Activated effector memory CD4-positive, alpha-beta T cell treated with Interleukin-2 at 50 U/mL for 16 hours (primary cell): ENCODE measurements around the gene HHLA2.

Experiments used
- DNase-seq: peaks from one replicate; pipeline ENCODE4 v3.0.0-alpha.2; 2020

HHLA2 gene

DNA sequence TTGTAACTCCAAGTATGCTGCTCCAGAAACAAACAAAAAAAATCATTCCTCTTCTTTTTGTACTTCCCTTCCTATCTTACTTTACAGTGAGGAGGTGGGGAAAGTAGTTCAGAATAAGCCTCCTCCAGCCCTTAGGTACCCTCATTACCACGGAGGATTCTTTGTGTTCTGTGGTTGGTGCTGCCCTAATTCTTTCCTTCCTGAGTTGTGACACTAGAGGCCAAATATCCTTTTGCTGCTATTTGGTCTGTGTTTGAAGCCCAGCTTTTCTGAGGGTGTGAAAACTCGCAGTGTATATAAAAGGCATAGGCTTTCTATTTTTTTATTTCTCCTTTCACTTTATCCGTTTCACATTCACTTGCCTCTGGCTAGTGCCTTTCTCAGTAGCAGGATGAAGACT is 98.2 kb downstream of the HHLA2 start:
- no peak for DNase-seq

DNA sequence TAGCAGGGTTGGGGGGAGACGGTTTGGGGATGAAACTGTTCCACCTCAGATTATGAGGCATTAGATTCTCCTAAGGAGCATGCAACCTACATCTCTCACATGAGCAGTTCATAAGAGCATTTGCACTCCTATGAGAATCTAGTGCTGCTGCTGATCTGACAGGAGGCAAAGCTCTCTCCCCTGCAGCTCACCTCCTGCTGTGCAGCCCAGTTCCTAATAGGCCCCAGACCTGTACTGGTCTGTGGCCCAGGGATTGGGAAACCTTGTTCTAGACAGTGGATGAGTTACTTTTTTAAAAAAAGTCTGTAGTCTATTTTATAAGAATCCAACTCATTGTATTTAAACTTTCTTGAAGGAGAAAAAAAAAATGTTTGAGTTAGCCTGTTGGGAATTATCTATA is 100.0 kb downstream of the HHLA2 start:
- DNase-seq = no peak

DNA sequence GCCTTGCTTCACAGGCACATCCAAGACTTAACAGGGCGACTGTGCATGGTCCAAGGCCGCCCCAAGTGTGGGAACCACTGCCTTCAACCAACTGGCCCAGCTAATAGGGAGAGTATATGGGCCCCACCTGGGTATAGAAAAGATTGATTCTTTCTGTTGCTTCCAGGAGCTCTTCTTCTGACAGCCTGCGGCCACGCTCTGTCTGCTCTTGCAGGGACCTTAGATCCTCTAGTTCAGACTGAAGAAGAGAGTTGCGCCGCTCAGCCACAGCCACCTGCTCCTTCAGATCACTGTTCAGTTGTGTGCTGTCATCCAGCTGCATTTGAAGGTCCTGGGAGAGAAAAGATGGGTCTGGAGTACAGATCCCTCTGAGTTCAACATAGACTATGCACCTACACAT is 102.2 kb downstream of the HHLA2 start:
- no peak for DNase-seq

DNA sequence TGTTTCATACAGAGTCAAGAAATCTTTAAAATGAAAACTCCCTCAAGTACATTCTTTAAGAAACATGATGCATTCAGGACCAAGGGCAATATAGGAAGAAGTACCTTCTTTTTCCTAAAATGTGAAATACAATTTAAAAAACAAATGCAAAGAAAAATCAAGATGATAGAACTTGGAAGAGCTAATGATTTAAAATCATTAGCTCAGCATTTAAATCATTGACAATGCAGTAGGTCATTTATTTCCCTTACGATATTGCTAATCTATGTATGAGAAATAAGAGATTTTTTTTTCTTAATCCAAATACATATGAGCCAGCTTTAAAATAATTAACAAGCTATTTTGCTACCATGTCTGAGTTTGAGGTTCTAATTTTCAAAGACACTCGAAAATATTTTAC is 105.5 kb downstream of the HHLA2 start:
- no peak for DNase-seq

DNA sequence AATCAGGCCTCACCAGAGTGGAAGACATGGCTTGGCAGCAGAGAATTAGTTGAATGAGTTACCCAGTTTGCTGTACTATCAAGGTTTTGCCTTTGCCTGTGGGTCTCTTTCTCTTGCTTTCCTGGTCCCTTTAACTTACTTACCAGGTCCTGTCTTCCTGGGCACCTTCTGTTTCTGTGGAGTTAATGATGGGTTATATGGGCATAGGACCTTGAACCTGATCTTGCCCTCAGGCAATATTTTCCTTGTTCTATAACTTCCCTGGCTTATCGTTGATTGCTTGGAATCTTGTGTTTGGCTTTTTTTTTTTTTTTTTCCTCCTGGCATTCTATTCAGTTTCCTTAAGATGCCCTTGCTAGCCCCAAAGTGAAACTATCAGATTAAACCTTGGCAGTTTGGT is 106.8 kb downstream of the HHLA2 start:
- DNase-seq = no peak

DNA sequence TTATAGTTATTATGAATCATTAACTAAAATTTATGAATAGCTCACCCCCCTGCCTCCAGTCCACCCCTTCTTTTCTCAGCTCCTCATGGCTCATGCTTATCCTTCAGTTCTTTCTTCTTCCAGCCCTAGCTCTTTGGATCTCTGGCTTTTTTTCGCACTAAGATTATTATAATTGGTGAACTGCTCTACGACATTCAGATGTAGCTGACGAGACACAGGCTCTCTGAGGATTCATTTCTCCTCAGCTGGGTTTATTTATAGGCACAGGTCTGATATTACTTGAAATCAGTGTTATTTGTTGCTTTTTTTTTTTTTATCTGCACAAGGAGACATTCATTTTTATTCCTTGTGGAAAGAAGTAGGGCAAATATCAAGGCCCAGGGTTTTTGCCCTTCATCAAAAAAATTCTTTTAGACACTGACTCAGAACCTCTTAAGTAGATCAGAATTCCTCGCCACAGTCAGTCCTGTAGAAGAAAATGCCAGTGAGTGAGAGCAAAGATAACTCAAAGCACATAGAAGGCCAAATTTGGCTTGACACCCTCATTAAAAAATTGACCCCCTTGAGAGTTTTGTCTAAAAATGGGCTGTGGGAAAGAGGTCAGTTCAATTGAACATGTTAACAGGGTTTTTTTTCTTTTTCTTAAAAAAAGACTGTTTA is 107.5 kb downstream of the HHLA2 start:
- no peak for DNase-seq

DNA sequence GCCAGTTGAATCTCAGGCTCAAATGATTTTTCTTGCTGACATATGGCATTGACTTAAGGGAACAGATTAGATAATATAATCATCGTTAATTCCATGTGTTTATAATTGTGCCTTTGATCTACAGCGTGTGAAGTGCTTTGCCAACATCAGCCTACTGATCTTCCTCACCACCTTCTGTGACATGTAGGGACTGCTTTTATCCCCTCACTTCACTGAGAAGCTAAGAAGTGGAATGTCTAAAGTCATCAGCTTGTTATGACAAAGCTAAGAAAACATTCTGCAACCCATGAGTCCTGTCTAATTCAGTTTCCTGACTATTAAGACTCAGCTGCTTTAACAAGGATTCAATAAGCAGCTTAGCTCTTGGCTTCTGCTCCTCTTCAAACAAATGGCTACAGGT is 108.0 kb downstream of the HHLA2 start:
- DNase-seq = no peak

DNA sequence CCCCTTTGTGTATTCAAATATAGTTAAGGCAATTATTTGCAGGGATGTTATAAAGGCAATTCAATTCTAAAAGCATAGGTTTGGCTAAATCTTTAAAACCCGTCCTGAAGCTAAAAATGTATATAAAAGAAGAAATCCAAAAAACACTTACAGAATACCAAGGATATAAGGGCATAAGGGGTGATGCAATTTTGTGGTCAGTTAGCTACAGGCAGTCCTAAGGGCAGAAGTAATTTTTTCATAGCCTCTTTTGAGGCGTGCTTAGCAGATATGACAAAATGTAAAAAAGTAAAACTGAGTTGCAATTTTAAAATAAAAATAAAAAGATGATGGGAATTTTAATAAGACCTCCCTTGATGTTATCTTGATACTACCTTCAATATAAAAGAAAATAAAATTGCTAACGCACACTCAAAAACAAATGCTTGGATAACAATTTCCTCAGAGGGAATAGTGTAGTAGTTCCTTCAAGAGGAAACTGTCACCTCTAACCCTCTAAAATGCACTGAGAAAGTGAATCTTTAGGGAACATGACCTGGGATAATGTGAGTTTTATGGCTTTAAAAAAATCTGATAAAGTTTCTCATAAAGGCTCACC is 109.8 kb downstream of the HHLA2 start:
- no peak for DNase-seq

DNA sequence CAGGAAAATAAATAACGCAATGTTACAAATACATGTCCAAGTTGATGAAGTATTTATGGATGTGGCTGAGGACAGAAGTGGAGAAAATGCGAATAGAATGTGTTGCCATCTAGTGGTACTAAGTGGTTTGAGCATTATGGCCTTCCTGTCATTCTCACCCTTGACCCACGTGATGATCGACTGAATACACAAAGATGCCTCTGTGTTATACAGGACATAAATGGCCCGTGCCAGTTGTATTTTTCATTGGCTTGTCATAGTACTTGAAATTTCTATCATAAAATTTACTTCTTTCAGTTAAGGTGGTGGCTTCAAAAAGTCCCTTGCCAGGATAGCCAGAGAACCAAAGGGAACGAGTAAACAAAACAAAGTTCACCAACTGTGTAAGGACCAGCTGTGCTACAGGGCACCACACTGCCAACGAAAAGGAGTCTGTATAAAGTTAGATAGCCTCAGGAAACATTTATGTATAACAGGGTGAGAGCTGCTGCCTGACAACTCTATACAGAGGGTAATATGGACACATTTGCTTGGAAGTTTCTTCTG is 110.4 kb downstream of the HHLA2 start:
- DNase-seq = no peak

DNA sequence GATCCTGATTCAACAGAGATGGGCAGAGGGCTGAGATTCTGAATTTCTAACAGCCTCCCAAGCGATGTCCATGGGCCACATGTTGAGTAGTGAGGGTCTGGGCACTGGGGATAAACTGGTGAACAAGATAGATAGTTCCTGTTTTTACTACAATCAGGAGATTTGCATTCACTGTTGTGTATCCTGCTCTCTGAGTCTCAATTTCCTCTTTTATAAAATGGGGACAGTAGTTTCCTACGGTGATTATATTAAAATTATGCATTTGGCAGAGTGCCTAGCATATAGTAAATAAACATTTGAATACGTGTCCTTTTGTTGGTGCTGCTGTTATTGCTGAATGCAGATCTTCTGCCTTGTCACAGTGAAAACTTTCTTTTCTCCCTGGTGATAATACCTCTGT is 111.5 kb downstream of the HHLA2 start:
- no peak for DNase-seq

DNA sequence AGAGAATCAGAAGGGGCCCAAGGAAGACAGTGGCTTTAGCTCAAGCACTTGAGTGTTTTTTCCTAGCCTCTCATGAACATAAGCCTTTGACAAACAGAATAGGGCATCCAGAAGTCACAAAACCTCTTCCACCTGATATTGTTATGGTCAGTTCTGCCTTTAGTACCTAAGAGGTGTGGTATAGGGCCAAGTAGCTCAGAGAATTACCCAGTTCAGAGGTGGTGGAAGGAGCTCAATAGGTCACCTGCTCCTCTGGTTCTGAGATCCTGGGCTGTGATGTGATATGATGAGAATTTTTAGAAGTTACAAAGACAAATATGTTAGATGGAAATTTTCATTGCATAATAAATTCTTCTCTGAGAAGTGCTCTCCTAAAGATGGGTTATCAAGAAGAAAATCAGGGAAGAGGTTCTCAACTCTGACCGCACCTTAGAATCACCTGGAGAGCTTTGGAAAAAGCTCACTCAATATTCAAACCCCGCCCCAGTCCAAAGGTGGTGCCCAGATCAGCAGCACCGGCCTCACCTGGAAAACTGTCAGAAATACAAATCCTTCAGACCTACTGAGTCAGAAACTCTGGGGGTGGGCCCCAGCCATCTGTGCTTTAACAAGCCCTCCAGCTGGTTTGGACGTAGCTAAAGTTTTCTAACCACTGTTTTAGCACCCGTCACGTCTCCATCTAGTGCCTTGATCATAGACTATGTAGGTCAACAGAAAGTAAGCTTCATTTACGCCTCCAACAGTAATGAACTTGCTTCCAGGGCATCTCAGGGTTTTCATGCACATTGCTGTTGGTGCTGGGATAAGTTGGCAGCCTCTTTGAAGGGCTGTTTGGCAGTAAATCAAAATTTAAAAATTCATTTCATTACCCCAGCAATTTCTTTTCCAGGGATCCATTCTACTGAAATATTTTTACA is 112.8 kb downstream of the HHLA2 start:
- DNase-seq = no peak

DNA sequence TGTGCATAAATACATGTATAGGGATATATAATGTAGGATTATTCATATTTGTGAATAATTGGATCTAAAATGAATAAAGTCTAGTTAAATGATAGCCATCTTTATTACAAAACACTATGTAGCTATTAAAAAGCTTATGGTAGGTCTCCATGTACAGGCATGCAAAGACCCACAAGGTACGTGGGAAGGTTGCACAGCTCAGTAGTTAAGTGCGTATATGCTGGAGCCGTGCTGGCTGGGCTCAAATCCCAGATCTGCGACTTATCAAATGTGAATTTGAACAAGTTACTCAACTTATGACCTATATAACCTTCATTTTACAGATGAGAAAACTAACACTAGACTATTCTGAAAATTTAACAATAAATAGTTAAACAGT is 113.4 kb downstream of the HHLA2 start:
- no peak for DNase-seq

DNA sequence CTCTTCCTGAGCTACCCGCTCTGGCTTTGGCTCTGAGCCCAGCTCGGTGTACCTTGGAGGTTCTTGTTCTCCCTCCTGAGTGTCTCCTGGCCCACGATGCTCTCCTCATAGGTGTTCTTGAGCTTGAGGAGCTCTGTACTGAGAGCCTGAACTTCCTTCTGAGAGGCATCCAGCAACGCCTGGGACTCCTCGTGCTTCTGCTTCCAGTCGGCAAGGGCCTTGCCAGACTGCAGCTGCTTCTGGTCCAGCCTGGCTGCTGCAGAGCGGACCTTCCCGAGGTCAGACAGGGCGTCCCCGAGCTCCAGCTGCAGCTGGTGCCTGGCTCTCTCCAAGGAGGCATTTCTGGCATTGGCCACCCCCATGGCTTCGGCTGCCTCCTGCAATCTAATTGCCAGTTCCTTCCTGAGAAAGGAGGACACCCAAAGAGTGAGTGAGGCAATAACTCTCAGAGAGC is 114.2 kb downstream of the HHLA2 start:
- DNase-seq = no peak

DNA sequence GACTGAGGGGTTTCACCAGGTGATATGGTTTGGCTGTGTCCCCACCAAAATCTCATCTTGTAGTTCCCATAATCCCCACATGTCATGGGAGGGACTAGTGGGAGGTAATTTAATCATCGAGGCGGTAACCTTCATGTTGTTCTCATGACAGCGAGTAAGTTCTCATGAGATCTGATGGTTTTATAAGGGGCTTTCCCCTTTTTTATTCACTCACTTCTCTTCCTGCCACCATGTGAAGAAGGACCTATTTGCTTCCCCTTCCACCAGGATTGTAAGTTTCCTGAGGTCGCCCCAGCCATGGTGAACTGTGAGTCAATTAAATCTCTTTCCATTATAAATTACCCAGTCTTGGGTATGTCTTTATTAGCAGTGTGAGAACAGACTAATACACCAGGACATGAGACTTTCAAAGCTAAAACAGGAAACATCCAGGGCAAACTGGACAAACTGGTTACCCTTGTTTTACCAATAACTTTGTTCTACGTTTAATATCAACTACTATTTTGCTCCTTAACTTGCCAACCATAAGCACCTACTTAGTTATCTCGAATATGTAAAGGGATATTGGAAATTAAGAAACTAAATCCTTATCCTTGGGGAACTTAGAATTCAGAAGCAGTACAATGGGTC is 115.9 kb downstream of the HHLA2 start:
- DNase-seq = no peak

DNA sequence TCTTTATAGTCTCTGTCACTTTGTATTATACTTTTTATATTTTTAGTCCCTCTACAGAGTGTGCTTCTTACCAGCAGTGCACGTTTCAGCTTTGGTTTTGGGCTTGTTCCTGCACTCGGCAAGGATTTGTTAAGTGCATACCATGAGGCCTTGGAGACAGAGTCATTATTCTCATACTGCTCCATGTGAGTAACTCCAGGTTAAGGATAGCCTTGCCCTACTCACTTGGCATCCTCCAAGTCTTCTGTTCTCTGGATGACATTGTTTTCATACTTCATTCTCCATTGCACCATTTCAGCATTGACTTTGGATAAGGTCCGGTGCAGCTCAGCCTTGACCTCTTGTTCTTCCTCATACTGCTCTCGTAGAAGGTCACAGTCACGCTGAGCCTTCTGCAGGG is 117.7 kb downstream of the HHLA2 start:
- DNase-seq = no peak

DNA sequence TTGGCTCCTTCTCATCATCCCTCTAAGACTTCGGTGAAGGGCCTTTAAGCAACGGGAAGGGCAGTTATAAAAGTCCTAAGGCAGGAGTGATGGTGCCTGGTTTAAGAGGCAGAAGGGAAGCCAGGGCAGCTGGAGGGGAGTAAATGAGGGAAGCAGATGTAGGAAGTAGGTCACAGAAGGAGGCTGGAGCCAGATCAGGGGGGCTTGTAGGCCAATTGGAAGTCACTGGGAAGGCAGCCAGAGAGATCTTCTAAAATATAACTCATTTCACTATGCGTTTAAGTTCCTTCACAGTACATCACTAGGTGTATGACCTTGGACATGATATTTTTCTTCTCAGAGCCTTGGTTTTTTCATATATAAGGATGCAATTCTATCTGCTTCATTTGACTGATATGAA is 119.3 kb downstream of the HHLA2 start:
- DNase-seq = no peak

DNA sequence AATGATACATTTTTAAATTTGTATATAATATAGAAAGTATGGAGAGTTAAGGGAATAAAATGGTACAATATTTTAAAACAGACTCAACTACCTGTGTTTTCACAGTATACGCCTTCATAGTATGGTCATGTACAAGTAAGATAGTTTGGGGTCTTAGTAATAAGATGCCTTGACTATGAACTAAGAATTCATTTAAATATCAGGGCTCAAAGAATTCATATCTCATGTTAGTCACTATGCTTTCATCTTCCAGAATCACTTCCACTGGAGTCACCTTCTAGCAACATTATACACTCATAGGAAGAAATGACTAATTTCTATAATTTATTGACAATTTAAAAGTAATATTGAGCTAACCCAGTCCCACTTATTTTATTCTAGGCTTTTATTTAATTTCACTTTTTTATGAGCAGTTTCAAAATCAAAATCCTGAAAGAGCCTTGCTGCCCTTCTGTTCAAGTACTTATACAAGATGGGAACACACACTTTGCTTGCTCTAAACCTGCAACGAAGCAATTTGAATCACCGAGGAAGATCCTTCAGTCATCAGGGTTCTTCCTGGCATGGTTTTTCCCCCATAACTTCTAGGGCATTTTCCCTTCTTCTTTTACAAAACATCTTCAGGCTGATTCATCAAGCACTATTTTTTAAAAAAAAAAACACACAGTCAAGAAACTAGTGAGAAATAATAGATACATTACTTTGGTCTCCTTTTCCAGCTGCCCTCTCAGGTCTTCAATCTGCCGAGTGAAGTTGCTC is 119.9 kb downstream of the HHLA2 start:
- no peak for DNase-seq

DNA sequence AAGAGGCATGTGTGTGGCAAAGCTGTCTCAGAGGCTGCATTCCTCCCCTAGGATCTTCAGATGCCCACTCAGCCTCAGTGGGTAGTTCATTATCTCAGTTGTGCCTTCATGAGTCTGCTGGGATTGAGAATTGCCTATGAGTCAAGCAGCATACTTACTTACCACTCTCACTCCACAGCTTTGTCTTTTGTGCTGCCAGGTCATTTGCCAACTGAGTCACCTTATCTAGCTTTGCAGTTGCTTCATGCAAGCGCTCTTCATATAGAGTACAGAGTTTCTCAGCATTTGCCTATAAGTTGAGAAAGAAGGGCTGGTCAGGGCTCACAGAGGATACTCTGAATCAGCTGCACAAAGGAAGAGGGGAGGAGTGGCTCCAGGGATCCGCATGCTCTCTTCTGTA is 124.6 kb downstream of the HHLA2 start:
- DNase-seq = no peak
